Progenitor cell of endocrine pancreas (in vitro differentiated cells): ENCODE results near the gene DNPEP. TPM values are rescaled to one million over a fixed set of nuclear protein-coding genes. Genes with fewer than 3 reads are reported as not detected.
A peak's percentile ranks its signal among the peaks of the same experiment; 100 is the strongest.

Source experiments
- DNase-seq: peaks from one replicate; pipeline ENCODE4 v3.0.0; 2021; ENCODE audit warnings: low spot score; ENCODE audit not compliant: unreplicated experiment
- H3K27ac Mint-ChIP-seq: 2 replicates; pipeline ENCODE4 v1.8.0; 2021; ENCODE audit warnings: mild to moderate bottlenecking, moderate library complexity, mixed read lengths
- H3K27me3 Mint-ChIP-seq: 2 replicates; pipeline ENCODE4 v1.8.0; 2021; ENCODE audit warnings: mixed read lengths
- H3K36me3 Mint-ChIP-seq: 2 replicates; pipeline ENCODE4 v1.8.0; 2022; ENCODE audit warnings: mixed read lengths; ENCODE audit not compliant: insufficient read depth
- H3K4me1 Mint-ChIP-seq: 2 replicates; pipeline ENCODE4 v1.8.0; 2021; ENCODE audit warnings: low read depth, mixed read lengths
- H3K4me3 Mint-ChIP-seq: 2 replicates; pipeline ENCODE4 v1.8.0; 2021; ENCODE audit warnings: low read depth, mild to moderate bottlenecking, moderate library complexity, mixed read lengths
- H3K9me3 Mint-ChIP-seq: 2 replicates; pipeline ENCODE4 v1.8.0; 2021; ENCODE audit warnings: low read depth, mixed read lengths
- total RNA-seq: library from RNA; stranded (reverse); gene quantifications from 2 replicates; pipeline ENCODE4 v1.2.1, GENCODE V29; 2021
- TF ChIP-seq, protein P1 (sequence below): fragments of 200-600 bp; sonication (generic); IDR thresholded peaks from one replicate; pipeline ENCODE4 v1.5.0; 2021; ENCODE audit warnings: antibody characterized with exemption, mild to moderate bottlenecking; ENCODE audit not compliant: unreplicated experiment

Gene DNPEP
- total RNA-seq, 1 donor from 2014 or later = 36.0 TPM

DNA sequence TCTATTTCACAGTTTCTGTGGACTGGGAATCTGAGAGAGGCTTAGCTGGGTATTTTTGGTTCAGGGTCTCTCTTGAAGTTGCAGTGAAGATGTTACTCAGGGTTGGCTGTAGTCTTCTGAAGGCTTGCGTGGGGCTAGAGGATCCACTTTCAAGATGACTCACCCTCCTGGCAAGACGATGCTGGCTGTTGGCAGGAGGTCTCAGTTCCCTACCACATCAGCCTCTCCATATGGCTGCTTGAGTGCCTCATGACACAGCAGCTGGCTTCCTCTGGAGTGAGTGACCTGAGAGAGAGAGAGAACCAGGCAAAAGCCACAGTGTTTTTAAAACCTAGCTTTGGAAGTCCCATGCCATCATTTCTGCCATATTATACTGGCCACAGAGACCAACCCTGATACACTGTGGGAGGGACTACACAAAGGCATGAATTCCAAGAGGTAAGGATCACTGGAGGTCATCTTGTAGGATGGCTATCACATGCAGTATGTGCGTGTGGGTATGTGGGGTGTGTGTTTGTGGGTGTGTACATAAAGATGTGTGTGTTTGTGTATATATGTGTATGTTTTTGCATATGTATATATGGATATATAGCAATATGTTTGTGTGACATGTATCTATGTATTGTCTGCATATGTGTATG, 25.1 kb downstream of the DNPEP start:
- Mint-ChIP-seq H3K4me1 (peaks cover 4% of the 10 kb centered on the region), H3K36me3 (no peaks in the 10 kb centered on the region), H3K4me3 (no peak overlapping the region), H3K27me3 (peaks cover 29% of the 10 kb centered on the region), H3K9me3 (no peaks in the 10 kb centered on the region), H3K27ac (no peak overlapping the region)
- no peak for DNase-seq
- TF ChIP-seq, protein P1, sequence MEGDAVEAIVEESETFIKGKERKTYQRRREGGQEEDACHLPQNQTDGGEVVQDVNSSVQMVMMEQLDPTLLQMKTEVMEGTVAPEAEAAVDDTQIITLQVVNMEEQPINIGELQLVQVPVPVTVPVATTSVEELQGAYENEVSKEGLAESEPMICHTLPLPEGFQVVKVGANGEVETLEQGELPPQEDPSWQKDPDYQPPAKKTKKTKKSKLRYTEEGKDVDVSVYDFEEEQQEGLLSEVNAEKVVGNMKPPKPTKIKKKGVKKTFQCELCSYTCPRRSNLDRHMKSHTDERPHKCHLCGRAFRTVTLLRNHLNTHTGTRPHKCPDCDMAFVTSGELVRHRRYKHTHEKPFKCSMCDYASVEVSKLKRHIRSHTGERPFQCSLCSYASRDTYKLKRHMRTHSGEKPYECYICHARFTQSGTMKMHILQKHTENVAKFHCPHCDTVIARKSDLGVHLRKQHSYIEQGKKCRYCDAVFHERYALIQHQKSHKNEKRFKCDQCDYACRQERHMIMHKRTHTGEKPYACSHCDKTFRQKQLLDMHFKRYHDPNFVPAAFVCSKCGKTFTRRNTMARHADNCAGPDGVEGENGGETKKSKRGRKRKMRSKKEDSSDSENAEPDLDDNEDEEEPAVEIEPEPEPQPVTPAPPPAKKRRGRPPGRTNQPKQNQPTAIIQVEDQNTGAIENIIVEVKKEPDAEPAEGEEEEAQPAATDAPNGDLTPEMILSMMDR = no peak

DNA sequence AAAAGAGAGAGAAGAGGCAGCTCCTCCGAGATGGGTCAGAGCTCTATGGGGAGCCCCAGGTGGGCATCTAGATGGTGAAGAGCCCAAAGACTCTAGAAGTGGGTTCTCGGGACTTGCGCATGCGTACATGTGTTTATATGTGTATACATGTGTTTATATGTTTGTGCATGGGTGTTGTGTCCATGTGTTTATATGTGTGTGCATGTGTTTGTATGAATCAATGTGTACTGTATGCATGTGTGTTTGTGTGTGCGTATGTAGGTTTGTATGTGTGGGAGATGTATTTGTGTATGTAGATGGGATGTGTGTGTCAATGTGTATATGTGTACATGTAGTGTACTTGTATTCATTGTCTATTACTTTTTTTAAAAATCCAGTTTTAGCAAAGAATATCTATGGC, 25.6 kb downstream of the DNPEP start:
- Mint-ChIP-seq H3K36me3 (no peaks in the 10 kb centered on the region), H3K4me1 (peaks cover 4% of the 10 kb centered on the region), H3K27me3 (peaks cover 33% of the 10 kb centered on the region), H3K27ac (no peak overlapping the region), H3K4me3 (no peak overlapping the region), H3K9me3 (no peaks in the 10 kb centered on the region)
- TF ChIP-seq, protein P1 = no peak
- DNase-seq = no peak

DNA sequence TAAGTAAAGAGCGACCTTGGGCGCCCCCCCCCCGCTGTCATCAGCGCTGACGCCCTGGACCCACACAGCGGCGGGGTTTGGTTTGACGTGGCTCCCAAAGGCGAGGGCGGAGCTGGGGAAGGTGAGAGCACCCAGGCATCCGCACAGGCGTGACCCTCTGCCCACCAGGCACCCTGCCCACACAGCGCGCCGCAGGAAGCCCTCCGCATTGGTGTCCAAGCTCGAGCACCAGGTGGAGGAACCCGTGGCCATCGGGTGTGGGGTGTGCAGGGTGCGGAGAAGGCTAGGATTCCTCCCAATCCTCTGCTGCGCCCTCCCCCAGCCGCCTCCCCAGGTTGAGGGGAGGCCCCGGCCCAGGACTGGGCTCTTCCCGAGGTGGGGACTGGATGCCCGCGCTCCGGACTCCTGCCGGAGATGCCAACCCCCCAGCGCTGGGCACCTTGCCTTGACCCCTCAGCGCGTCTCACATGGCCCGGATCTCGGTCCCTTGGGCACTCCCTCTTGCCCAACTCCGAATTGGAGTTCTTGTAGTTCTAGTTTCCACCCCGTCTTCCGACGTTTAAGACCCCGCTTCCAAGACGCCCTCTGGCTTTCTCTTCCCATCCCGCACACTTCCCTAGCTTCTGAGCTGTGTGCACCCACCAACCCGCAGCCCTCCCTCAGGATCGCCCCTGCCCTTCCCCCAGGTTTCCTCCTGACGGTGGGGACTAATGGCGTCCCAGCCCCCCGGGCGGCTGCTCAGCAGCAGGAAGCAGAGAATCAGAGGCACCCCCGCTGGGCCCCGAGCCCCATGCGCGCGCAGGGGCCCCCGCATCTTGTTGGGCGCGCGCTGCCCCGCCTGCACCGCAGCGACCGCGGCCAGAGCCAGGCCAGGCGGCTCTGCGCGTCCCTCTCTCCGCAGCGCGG, 29.3 kb downstream of the DNPEP start:
- Mint-ChIP-seq H3K27ac (no peak overlapping the region), H3K4me3 (peak overlapping the region; percentile 46), H3K27me3 (peaks cover 67% of the 10 kb centered on the region), H3K36me3 (no peaks in the 10 kb centered on the region), H3K4me1 (peaks cover 4% of the 10 kb centered on the region), H3K9me3 (no peaks in the 10 kb centered on the region)
- no peak for DNase-seq
- TF ChIP-seq, protein P1 = no peak

DNA sequence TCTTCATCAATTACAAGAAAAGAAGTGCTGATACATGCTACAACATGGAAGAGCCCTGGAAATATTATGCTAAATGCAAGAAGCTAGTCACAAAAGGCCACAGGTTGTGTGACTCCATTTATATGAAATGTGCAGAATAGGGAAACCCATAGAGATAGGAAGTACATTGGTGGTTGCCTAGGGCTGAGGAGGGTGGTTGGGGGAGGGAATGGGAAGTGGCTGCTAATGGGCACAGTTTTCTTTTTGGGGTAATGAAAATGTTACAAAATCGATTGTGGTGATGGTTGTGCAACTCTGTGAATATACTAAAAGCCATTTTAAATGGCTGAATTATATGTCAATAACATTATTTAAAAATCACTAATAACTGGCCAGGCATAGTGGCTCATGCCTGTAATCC, 30.9 kb downstream of the DNPEP start:
- no peak overlapping the region for H3K4me3 Mint-ChIP-seq
- no peak for DNase-seq
- no peaks in the 10 kb centered on the region for H3K36me3 Mint-ChIP-seq
- TF ChIP-seq, protein P1 = no peak
- no peaks in the 10 kb centered on the region for H3K9me3 Mint-ChIP-seq
- H3K27me3 Mint-ChIP-seq = peaks cover 68% of the 10 kb centered on the region
- peaks cover 4% of the 10 kb centered on the region for H3K4me1 Mint-ChIP-seq
- no peak overlapping the region for H3K27ac Mint-ChIP-seq

DNA sequence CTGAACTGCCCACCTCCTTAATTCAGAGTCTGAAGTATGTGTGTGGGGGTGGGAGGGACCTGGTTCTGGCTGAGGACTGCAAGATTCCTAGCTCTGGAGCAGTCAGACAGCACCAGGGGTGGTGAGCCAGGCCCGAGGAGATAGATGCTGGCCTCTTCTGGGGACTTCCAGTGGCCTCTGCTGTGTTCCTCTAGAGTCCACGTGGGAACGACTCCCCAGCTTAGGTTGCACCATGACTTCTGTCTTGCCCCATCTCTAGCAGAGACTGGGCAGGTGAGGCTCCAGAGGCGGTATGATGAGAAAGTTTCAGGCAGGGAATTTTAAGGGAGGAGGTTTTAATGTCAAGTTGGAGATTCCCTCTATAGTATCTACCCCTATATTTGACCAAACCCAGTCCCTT, 33.1 kb downstream of the DNPEP start:
- DNase-seq = no peak
- TF ChIP-seq, protein P1 = no peak
- no peak overlapping the region for H3K4me3 Mint-ChIP-seq
- no peaks in the 10 kb centered on the region for H3K36me3 Mint-ChIP-seq
- H3K27ac Mint-ChIP-seq = no peak overlapping the region
- no peaks in the 10 kb centered on the region for H3K9me3 Mint-ChIP-seq
- peaks cover 53% of the 10 kb centered on the region for H3K27me3 Mint-ChIP-seq
- peaks cover 21% of the 10 kb centered on the region for H3K4me1 Mint-ChIP-seq
